Sigmoid colon (tissue), 7 donors: ENCODE results near the gene NEDD9. TPM values are rescaled to one million over a fixed set of nuclear protein-coding genes. Genes with fewer than 3 reads are reported as not detected.

Experiments used
- DNase-seq: peaks from one replicate; pipeline ENCODE4 v3.0.0-alpha.2; 2019
- H3K27ac ChIP-seq, 4 donors: fragments of 200-600 bp; sonication (generic); one replicate each; pipeline ENCODE4 v1.5.1; 2016 to 2019; ENCODE audit warnings: mild to moderate bottlenecking in 1 of 4
- H3K27me3 ChIP-seq, 3 donors: fragments of 200-600 bp; sonication (generic); one replicate each; pipeline ENCODE4 v1.5.1; 2019; ENCODE audit warnings: mild to moderate bottlenecking in 1 of 3
- H3K36me3 ChIP-seq, 4 donors: fragments of 200-600 bp; sonication (generic); one replicate each; pipeline ENCODE4 v1.5.1; 2016 to 2019
- H3K4me1 ChIP-seq, 4 donors: fragments of 200-600 bp; sonication (generic); one replicate each; pipeline ENCODE4 v1.5.1; 2017 to 2019
- H3K4me3 ChIP-seq, 4 donors: fragments of 200-600 bp; sonication (generic); one replicate each; pipeline ENCODE4 v1.5.1; 2017 to 2019; ENCODE audit warnings: mild to moderate bottlenecking in 2 of 4, moderate library complexity in 1 of 4
- H3K9me3 ChIP-seq, 4 donors: fragments of 200-600 bp in 3 of 4; sonication (generic) in 3 of 4; one replicate each; pipeline versions ENCODE4 v1.5.1 to v1.6.1; 2013 to 2019
- CTCF ChIP-seq, 4 experiments: fragments of 450-650 bp in 3 of 4; fragments of 200-600 bp in 1 of 4; IDR thresholded peaks; one replicate each; pipeline ENCODE4 v1.5.1; 2016 to 2019; ENCODE audit warnings: antibody characterized with exemption in 4 of 4, mild to moderate bottlenecking in 3 of 4, moderate library complexity in 2 of 4
- EP300 ChIP-seq, 4 donors: sonication (generic); formaldehyde crosslinking; IDR thresholded peaks; one replicate each; pipeline ENCODE4 v1.6.1; 2017; ENCODE audit warnings: antibody characterized with exemption in 4 of 4
- POLR2A ChIP-seq, 2 donors: fragments of 450-650 bp; IDR thresholded peaks; one replicate each; pipeline ENCODE4 v1.6.1; 2016; ENCODE audit warnings: antibody characterized with exemption in 2 of 2, mild to moderate bottlenecking in 2 of 2, moderate library complexity in 2 of 2
- POLR2AphosphoS5 ChIP-seq, 4 donors: sonication (generic); formaldehyde crosslinking; IDR thresholded peaks; one replicate each; pipeline ENCODE4 v1.6.1; 2017; ENCODE audit warnings: antibody characterized with exemption in 4 of 4
- intact Hi-C: fragments of 100-400 bp; cut with DNase I; formaldehyde crosslinking; loops from one replicate; pipeline ENCODE4 v1.15.1; 2023
- polyA plus RNA-seq, 3 donors: library from polyadenylated mRNA; stranded (reverse); fragments of 200-250 nt; gene quantifications; one replicate each; pipeline ENCODE4 v1.2.3, GENCODE V29; 2013
- small RNA-seq, 3 donors: library from RNA; depleted of rRNA; stranded (forward); fragments of <200 nt; gene quantifications; one replicate each; pipeline ENCODE3, GENCODE V24; 2016
- total RNA-seq, 4 donors: library from RNA; depleted of rRNA; stranded (reverse); fragments of >200 nt; gene quantifications; one replicate each; pipeline ENCODE4 v1.1.0, GENCODE V29; 2016
- donor health status: healthy with polysubstance abuse.
- donor health status: Bipolar disorder and iron deficiency.
- donor health status: healthy.

Gene NEDD9
- total and polyA plus RNA-seq, 7 donors = 13.8 to 42.5 (median 21.4) TPM

DNA sequence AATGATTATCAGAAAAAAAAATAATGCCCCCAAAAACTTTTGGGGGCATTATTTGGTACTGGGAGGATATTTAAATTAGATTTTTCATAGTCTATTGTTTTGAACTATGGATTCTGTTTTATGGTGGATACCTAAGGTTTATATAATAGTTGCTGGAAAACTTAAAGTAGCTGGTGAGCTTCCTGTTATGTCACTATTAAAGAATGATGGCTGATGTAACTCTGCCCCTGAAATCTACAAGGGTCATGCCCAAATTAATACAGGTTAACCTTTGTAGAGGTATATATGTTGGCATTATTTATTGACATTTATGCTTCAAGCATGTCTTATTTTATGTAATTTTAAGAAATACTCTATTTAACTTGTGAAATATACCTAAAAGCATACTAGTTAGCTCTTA lies 95.7 kb downstream of the NEDD9 start:
- intact Hi-C loops = no loop called here
- no peak for TF ChIP-seq POLR2AphosphoS5 (IDR thresholded peaks at IDR 0.05)
- no peak for TF ChIP-seq EP300 (IDR thresholded peaks at IDR 0.05)
- no peak for TF ChIP-seq CTCF (IDR thresholded peaks at IDR 0.05)
- TF ChIP-seq POLR2A (IDR thresholded peaks at IDR 0.05) = no peak
- Histone ChIP-seq H3K27ac (no peak overlapping the region), H3K36me3 (peaks cover 0 to 16% (median 4%) of the 10 kb centered on the region in 4 donors), H3K27me3 (no peaks in the 10 kb centered on the region), H3K9me3 (no peaks in the 10 kb centered on the region), H3K4me1 (peaks cover 0 to 10% (median 3%) of the 10 kb centered on the region in 4 donors), H3K4me3 (no peak overlapping the region)
- no peak for DNase-seq

Small RNA genes lying within 50 kb of the gene (small RNA-seq; reads per million reads assigned to genes)
- 0 reads per million in 3 donors for gene AL136139.1

Other genes with a start within 250 kb of the NEDD9 start
- under 1 TPM; 0.16 to 0.83 (median 0.56) TPM for gene ELOVL2, start 188.4 kb downstream of the NEDD9 start, total RNA-seq
- gene ELOVL2, start 188.4 kb downstream of the NEDD9 start, polyA plus RNA-seq = under 1 TPM in 1 of 3 donors, not detected in 2; 0.36 TPM
- 10 to 100 TPM in 1 of 4 donors, 1 to 10 TPM in 3; 8.7 to 12.1 (median 8.8) TPM for gene SMIM13, start 138.8 kb downstream of the NEDD9 start, total RNA-seq
- 1 to 10 TPM; 1.8 to 2.9 (median 2.8) TPM for gene SMIM13, start 138.8 kb downstream of the NEDD9 start, polyA plus RNA-seq
- under 1 TPM in 1 of 4 donors, not detected in 3; 0.36 TPM for gene ERVFRD-1, start 120.9 kb downstream of the NEDD9 start, total RNA-seq
- gene ERVFRD-1, start 120.9 kb downstream of the NEDD9 start, polyA plus RNA-seq = under 1 TPM in 2 of 3 donors, not detected in 1; 0.03 to 0.60 TPM